Measurements from ENCODE around the gene TNFSF8. TPM values are rescaled to one million over a fixed set of nuclear protein-coding genes. Genes with fewer than 3 reads are reported as not detected.

The TNFSF8 gene
- total and polyA plus RNA-seq, 7 donors: 0.60 to 11.7 (median 1.8) TPM

DNA sequence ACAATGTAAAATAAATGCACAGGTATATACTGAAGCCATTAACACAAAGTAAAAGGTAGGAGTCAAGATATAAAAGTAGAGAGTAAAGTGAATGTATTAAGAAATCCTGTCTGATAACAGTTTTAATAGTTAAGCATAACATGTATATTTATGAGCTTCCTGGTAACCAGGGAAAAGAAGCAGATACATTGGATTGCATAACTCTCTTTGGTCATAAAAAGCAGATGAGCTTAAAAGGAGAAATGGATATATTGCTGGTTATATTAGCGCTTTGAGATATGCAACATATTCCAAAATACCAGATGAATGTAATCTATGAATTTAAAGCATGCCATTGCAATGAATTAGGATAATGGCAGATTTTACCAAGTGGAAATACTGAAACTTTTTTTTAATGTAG is 6.2 kb upstream of the TNFSF8 start:
- WGBS, 2 donors: 83 to 92% methylated on average over 1 of the region's 1 CpG
- H3K4me3 ChIP-seq: no peak overlapping the region
- intact Hi-C loops (cut with DNase I): no loop called here

DNA sequence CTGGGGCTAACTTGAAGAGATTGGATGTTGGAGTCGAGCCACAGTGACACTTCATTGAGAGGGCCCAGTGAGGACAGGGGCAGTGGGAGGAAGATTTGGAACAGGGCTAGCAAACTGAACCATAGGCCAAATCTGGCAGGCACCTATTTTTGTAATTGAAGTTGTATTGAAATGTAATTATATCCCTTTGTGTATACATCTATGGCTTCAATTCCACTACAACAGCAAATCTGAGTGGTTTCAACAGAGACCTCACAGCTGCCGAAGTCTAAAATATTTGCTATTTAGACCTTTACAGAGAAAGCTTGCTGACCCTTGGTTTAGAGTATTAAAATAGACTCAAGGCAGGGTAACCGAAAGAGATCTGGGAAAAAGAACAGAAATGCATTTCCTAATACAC is 4.7 kb upstream of the TNFSF8 start:
- Histone ChIP-seq H3K27ac (no peak overlapping the region), H3K36me3 (no peaks in the 10 kb centered on the region), H3K4me3 (no peak overlapping the region), H3K4me1 (no peaks in the 10 kb centered on the region), H3K9me3 (no peaks in the 10 kb centered on the region), H3K27me3 (no peaks in the 10 kb centered on the region)
- WGBS, 2 donors: 85 to 88% methylated on average over 3 of the region's 3 CpGs
- no peak for DNase-seq
- TF ChIP-seq, protein P1, sequence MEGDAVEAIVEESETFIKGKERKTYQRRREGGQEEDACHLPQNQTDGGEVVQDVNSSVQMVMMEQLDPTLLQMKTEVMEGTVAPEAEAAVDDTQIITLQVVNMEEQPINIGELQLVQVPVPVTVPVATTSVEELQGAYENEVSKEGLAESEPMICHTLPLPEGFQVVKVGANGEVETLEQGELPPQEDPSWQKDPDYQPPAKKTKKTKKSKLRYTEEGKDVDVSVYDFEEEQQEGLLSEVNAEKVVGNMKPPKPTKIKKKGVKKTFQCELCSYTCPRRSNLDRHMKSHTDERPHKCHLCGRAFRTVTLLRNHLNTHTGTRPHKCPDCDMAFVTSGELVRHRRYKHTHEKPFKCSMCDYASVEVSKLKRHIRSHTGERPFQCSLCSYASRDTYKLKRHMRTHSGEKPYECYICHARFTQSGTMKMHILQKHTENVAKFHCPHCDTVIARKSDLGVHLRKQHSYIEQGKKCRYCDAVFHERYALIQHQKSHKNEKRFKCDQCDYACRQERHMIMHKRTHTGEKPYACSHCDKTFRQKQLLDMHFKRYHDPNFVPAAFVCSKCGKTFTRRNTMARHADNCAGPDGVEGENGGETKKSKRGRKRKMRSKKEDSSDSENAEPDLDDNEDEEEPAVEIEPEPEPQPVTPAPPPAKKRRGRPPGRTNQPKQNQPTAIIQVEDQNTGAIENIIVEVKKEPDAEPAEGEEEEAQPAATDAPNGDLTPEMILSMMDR (IDR thresholded peaks at IDR 0.05): no peak
- TF ChIP-seq POLR2AphosphoS5 (IDR thresholded peaks at IDR 0.05) (no peak), EP300 (IDR thresholded peaks at IDR 0.05) (no peak), POLR2A (IDR thresholded peaks at IDR 0.05) (no peak)
- intact Hi-C loops (cut with DNase I): no loop called here

More for the DNA sequence above, 6.2 kb upstream of the TNFSF8 start:
- H3K27ac ChIP-seq: no peak overlapping the region
- DNase-seq: no peak
- no peaks in the 10 kb centered on the region for H3K36me3 ChIP-seq
- TF ChIP-seq EP300 (IDR thresholded peaks at IDR 0.05): no peak
- no peak for TF ChIP-seq POLR2A (IDR thresholded peaks at IDR 0.05)
- TF ChIP-seq POLR2AphosphoS5 (IDR thresholded peaks at IDR 0.05): no peak
- TF ChIP-seq, protein P1 (IDR thresholded peaks at IDR 0.05): no peak
- H3K4me1 ChIP-seq: no peaks in the 10 kb centered on the region
- H3K9me3 ChIP-seq: no peaks in the 10 kb centered on the region
- H3K27me3 ChIP-seq: no peaks in the 10 kb centered on the region

DNA sequence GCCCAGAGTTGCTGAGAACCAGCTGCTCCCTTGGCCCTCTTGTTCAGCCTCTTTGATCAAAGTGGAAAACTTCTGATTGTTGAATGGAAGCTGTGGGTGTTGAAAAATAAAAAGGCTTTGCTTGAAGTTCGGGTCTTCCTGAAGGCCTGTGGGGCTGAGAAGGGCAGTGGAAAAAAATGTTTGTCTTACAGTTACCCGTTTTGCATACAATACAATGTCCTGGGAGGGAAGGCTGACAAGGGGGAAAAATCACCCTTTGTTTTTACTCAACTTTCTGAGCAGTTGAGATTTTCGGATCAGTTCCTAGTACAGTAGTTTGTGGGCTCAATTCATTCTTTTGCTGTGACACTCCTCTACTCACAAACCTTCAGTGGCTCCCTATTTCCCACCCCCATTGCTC is 2.1 kb upstream of the TNFSF8 start:
- 62 to 68% methylated on average over 3 of the region's 3 CpGs for WGBS, 2 donors
- TF ChIP-seq, protein P1 (IDR thresholded peaks at IDR 0.05): no peak
- TF ChIP-seq EP300 (IDR thresholded peaks at IDR 0.05): no peak
- no peak for TF ChIP-seq POLR2A (IDR thresholded peaks at IDR 0.05)
- TF ChIP-seq POLR2AphosphoS5 (IDR thresholded peaks at IDR 0.05): no peak
- Histone ChIP-seq H3K27me3 (no peaks in the 10 kb centered on the region), H3K4me1 (no peaks in the 10 kb centered on the region), H3K27ac (no peak overlapping the region), H3K36me3 (no peaks in the 10 kb centered on the region), H3K4me3 (no peak overlapping the region), H3K9me3 (no peaks in the 10 kb centered on the region)
- intact Hi-C loops (cut with DNase I): no loop called here
- DNase-seq: no peak

DNA sequence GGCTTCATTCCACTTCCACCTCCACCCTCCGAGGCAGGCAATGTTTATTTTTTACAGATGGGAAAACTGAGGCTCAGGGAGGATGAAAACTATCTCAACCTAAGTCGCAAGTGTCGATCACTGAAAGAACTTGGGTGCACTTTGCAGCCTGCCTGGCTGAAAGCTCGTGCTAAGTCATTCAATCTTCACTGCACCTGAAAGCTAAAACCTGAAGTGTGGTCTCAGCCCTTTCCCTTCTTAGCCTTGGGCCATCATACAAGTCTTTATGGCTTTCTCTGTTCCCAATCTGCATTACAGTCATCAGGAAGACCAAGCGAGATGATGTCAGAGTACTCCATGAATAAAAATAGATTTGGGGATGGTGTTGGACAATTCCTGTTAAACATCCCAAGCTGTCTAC is 1.0 kb upstream of the TNFSF8 start:
- H3K4me3 ChIP-seq: no peak overlapping the region
- H3K4me1 ChIP-seq: no peaks in the 10 kb centered on the region
- TF ChIP-seq POLR2A (IDR thresholded peaks at IDR 0.05) (no peak), POLR2AphosphoS5 (IDR thresholded peaks at IDR 0.05) (no peak), EP300 (IDR thresholded peaks at IDR 0.05) (no peak)
- TF ChIP-seq, protein P1 (IDR thresholded peaks at IDR 0.05): no peak
- intact Hi-C loops (cut with DNase I): no loop called here
- no peak overlapping the region for H3K27ac ChIP-seq
- 88% methylated on average over 5 of the region's 5 CpGs for WGBS, 2 donors
- no peaks in the 10 kb centered on the region for H3K9me3 ChIP-seq
- no peak for DNase-seq
- no peaks in the 10 kb centered on the region for H3K27me3 ChIP-seq
- H3K36me3 ChIP-seq: no peaks in the 10 kb centered on the region

DNA sequence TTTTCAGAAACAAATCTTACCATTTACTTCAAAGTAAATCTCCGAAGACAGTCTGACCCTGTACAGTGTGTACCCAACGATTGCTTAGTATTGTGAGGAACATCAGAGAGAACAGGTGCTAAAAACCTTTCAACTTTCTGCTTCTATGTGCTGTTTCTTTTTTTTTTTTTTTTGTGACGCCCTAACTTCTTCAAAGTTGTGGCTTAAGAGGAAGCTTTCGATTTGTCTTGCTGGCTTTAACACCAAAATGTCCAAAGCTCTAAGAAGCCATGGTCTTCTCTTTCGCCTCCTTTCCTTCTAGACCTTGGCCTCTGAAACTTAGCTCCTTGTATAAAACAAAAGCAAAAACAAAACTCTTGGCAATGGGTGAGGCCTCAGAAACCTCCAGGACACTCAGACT is 1.2 kb downstream of the TNFSF8 start:
- Histone ChIP-seq H3K27me3 (no peaks in the 10 kb centered on the region), H3K4me3 (peak overlapping the region in 1 of 4 donors; percentile 26), H3K27ac (peak overlapping the region in 3 of 4 donors; percentile 15 to 51 (median 28)), H3K36me3 (no peaks in the 10 kb centered on the region), H3K4me1 (no peaks in the 10 kb centered on the region), H3K9me3 (no peaks in the 10 kb centered on the region)
- 42 to 69% methylated on average over 5 of the region's 5 CpGs for WGBS, 2 donors
- intact Hi-C loops (cut with DNase I): no loop called here
- TF ChIP-seq, protein P1 (IDR thresholded peaks at IDR 0.05): no peak
- TF ChIP-seq POLR2AphosphoS5 (IDR thresholded peaks at IDR 0.05): no peak
- TF ChIP-seq POLR2A (IDR thresholded peaks at IDR 0.05): no peak
- no peak for TF ChIP-seq EP300 (IDR thresholded peaks at IDR 0.05)
- DNase-seq: no peak

Measured in sigmoid colon (tissue), 7 donors.